Thymus (tissue), 11 donors: ENCODE results near the gene TROAP. TPM values are rescaled to one million over a fixed set of nuclear protein-coding genes. Genes with fewer than 3 reads are reported as not detected.

Experiments
- DNase-seq, 9 donors: peaks; one replicate each; pipeline ENCODE4 v3.0.0-alpha.2; 2013; ENCODE audit warnings: low spot score in 9 of 9, low read depth in 6 of 9, missing footprints in 1 of 9
- H3K27ac ChIP-seq, 2 donors: one replicate each; pipeline ENCODE4 v1.5.1; 2013; ENCODE audit warnings: control low read depth in 1 of 2, low read depth in 1 of 2, low read length in 1 of 2, mild to moderate bottlenecking in 1 of 2, moderate library complexity in 1 of 2
- H3K27me3 ChIP-seq, 2 donors: one replicate each; pipeline ENCODE4 v1.5.1; 2013; ENCODE audit warnings: low read length in 1 of 2; ENCODE audit not compliant: control insufficient read depth in 2 of 2, insufficient read depth in 1 of 2
- H3K36me3 ChIP-seq, 2 donors: one replicate each; pipeline ENCODE4 v1.5.1; 2013; ENCODE audit warnings: low read length in 1 of 2, mild to moderate bottlenecking in 1 of 2, moderate library complexity in 1 of 2; ENCODE audit not compliant: control insufficient read depth in 2 of 2, insufficient read depth in 2 of 2
- H3K4me1 ChIP-seq, 2 donors: one replicate each; pipeline ENCODE4 v1.5.1; 2013; ENCODE audit warnings: low read length in 2 of 2; ENCODE audit not compliant: control insufficient read depth in 2 of 2, insufficient read depth in 2 of 2
- H3K4me3 ChIP-seq, 2 donors: one replicate each; pipeline ENCODE4 v1.5.1; 2013; ENCODE audit warnings: low read length in 2 of 2, control low read depth in 1 of 2, mild to moderate bottlenecking in 1 of 2
- H3K9me3 ChIP-seq, 2 donors: one replicate each; pipeline ENCODE4 v1.5.1; 2013; ENCODE audit warnings: low read length in 1 of 2, mild to moderate bottlenecking in 1 of 2; ENCODE audit not compliant: control insufficient read depth in 2 of 2, insufficient read depth in 1 of 2
- WGBS: extraction: QIAGEN DNeasy Blood & Tissue Kit; methylation state at CpG from one replicate; pipeline ENCODE4 v1.1.7; 2013; 5-methylcytosine and 5-hydroxymethylcytosine counted together
- polyA plus RNA-seq: library from polyadenylated mRNA; stranded (reverse); fragments of 200-250 nt; gene quantifications from one replicate; pipeline ENCODE4 v1.2.3, GENCODE V29; 2013
- total RNA-seq: library from RNA; stranded (reverse); fragments of 120-200 nt; gene quantifications from one replicate; pipeline ENCODE4 v1.2.4, GENCODE V29; 2013
- donor health status: healthy.

Gene TROAP
- total and polyA plus RNA-seq, 2 donors: 12.4 to 22.1 TPM

- H3K36me3 ChIP-seq: no peaks in the 10 kb centered on the region
- H3K27ac ChIP-seq: no peak overlapping the region
- peaks cover 13 to 31% of the 10 kb centered on the region in 2 donors for H3K4me1 ChIP-seq
- no peak overlapping the region for H3K4me3 ChIP-seq
- H3K27me3 ChIP-seq: peaks cover 54 to 89% of the 10 kb centered on the region in 2 donors
- WGBS: 97% methylated on average over 11 of the region's 11 CpGs
- peaks cover 0 to 1% of the 10 kb centered on the region in 2 donors for H3K9me3 ChIP-seq
- DNase-seq: no peak
Measured at GRCh38 chr12:49349266-49349665, 26.2 kb downstream of the TROAP start.

GRCh38 chr12:49352351-49352750 is 29.3 kb downstream of the TROAP start:
- no peak overlapping the region for H3K4me3 ChIP-seq
- no peaks in the 10 kb centered on the region for H3K9me3 ChIP-seq
- H3K27me3 ChIP-seq: peaks cover 27 to 73% of the 10 kb centered on the region in 2 donors
- 95% methylated on average over 2 of the region's 2 CpGs for WGBS
- H3K4me1 ChIP-seq: peaks cover 2 to 7% of the 10 kb centered on the region in 2 donors
- H3K36me3 ChIP-seq: no peaks in the 10 kb centered on the region
- H3K27ac ChIP-seq: no peak overlapping the region
- no peak for DNase-seq

GRCh38 chr12:49355913-49356312 is 32.9 kb downstream of the TROAP start:
- no peak for DNase-seq
- 97% methylated on average over 10 of the region's 10 CpGs for WGBS
- Histone ChIP-seq H3K27me3 (peaks cover 5 to 43% of the 10 kb centered on the region in 2 donors), H3K9me3 (no peaks in the 10 kb centered on the region), H3K4me3 (no peak overlapping the region), H3K27ac (no peak overlapping the region), H3K36me3 (no peaks in the 10 kb centered on the region), H3K4me1 (peaks cover 0 to 6% of the 10 kb centered on the region in 2 donors)

- peak in 1 of 9 donors; percentile 27 for DNase-seq
- Histone ChIP-seq H3K4me1 (peaks cover 0 to 6% of the 10 kb centered on the region in 2 donors), H3K27ac (no peak overlapping the region), H3K36me3 (no peaks in the 10 kb centered on the region), H3K27me3 (peaks cover 2 to 32% of the 10 kb centered on the region in 2 donors), H3K4me3 (no peak overlapping the region), H3K9me3 (no peaks in the 10 kb centered on the region)
- 20% methylated on average over 3 of the region's 3 CpGs for whole genome bisulfite sequencing
Measured at GRCh38 chr12:49357103-49357678, 34.1 kb downstream of the TROAP start.

- WGBS: 28% methylated on average over 7 of the region's 7 CpGs
Measured at GRCh38 chr12:49358483-49359141, 35.6 kb downstream of the TROAP start.

GRCh38 chr12:49359671-49360070 is 36.6 kb downstream of the TROAP start:
- DNase-seq: no peak
- Histone ChIP-seq H3K27me3 (peaks cover 2 to 15% of the 10 kb centered on the region in 2 donors), H3K9me3 (no peaks in the 10 kb centered on the region), H3K27ac (no peak overlapping the region), H3K4me1 (peaks cover 0 to 6% of the 10 kb centered on the region in 2 donors), H3K36me3 (no peaks in the 10 kb centered on the region), H3K4me3 (no peak overlapping the region)
- 96% methylated on average over 7 of the region's 7 CpGs for WGBS

More at GRCh38 chr12:49358483-49359141, 35.6 kb downstream of the TROAP start:
- no peaks in the 10 kb centered on the region for H3K9me3 ChIP-seq
- no peak overlapping the region for H3K4me3 ChIP-seq
- H3K27me3 ChIP-seq: peaks cover 2 to 20% of the 10 kb centered on the region in 2 donors
- H3K27ac ChIP-seq: no peak overlapping the region
- peaks cover 0 to 6% of the 10 kb centered on the region in 2 donors for H3K4me1 ChIP-seq
- DNase-seq: peak; percentile 40 to 90 (median 73)
- no peaks in the 10 kb centered on the region for H3K36me3 ChIP-seq

GRCh38 chr12:49362077-49362476 is 39.0 kb downstream of the TROAP start:
- Histone ChIP-seq H3K4me1 (peaks cover 0 to 16% of the 10 kb centered on the region in 2 donors), H3K9me3 (no peaks in the 10 kb centered on the region), H3K27ac (no peak overlapping the region), H3K36me3 (no peaks in the 10 kb centered on the region), H3K27me3 (peaks cover under 1 to 2% of the 10 kb centered on the region in 2 donors), H3K4me3 (no peak overlapping the region)
- DNase-seq: no peak
- WGBS: 98% methylated on average over 1 of the region's 1 CpG

GRCh38 chr12:49364989-49365388 is 41.9 kb downstream of the TROAP start:
- Histone ChIP-seq H3K4me1 (peaks cover 4 to 19% of the 10 kb centered on the region in 2 donors), H3K27me3 (no peaks in the 10 kb centered on the region), H3K4me3 (no peak overlapping the region), H3K9me3 (no peaks in the 10 kb centered on the region), H3K36me3 (no peaks in the 10 kb centered on the region), H3K27ac (no peak overlapping the region)
- WGBS: 96% methylated on average over 1 of the region's 1 CpG
- no peak for DNase-seq

GRCh38 chr12:49365542-49365941 is 42.5 kb downstream of the TROAP start:
- H3K27ac ChIP-seq: no peak overlapping the region
- H3K4me1 ChIP-seq: peaks cover 4 to 19% of the 10 kb centered on the region in 2 donors
- no peaks in the 10 kb centered on the region for H3K36me3 ChIP-seq
- no peaks in the 10 kb centered on the region for H3K9me3 ChIP-seq
- no peak overlapping the region for H3K4me3 ChIP-seq
- 70% methylated on average over 5 of the region's 5 CpGs for WGBS
- DNase-seq: no peak
- H3K27me3 ChIP-seq: no peaks in the 10 kb centered on the region
